Gastrocnemius medialis (tissue), 4 donors: ENCODE data around the gene PCDHGA8. TPM values are rescaled to one million over a fixed set of nuclear protein-coding genes. Genes with fewer than 3 reads are reported as not detected.
"Not testable (repeated sequence)": the region's sequence is repeated elsewhere in the genome, so short reads cannot be mapped to it uniquely, and the experiment has no call there.

Experiments
- ATAC-seq, 2 donors: fragments of 150-250 bp; one replicate each; pipeline ENCODE4 v1.9.1; 2016
- DNase-seq, 2 donors: peaks; one replicate each; pipeline ENCODE4 v3.0.0-alpha.2; 2019
- H3K27ac ChIP-seq, 4 donors: fragments of 200-600 bp; sonication (generic); 1 replicate in 1 of 4; 2 replicates in 3 of 4; pipeline ENCODE4 v1.5.1; 2016 to 2018; ENCODE audit warnings: mild to moderate bottlenecking in 2 of 4, moderate library complexity in 1 of 4
- H3K27me3 ChIP-seq, 3 donors: fragments of 200-600 bp; sonication (generic) in 2 of 3; 1 replicate in 1 of 3; 2 replicates in 2 of 3; pipeline versions ENCODE4 v1.5.1 to v1.6.0; 2016 to 2019; ENCODE audit warnings: mild to moderate bottlenecking in 1 of 3, moderate library complexity in 1 of 3
- H3K36me3 ChIP-seq, 2 donors: fragments of 200-600 bp; sonication (generic) in 1 of 2; one replicate each; pipeline ENCODE4 v1.5.1; 2017 to 2018
- H3K4me1 ChIP-seq, 2 donors: fragments of 200-600 bp; sonication (generic) in 1 of 2; one replicate each; pipeline ENCODE4 v1.5.1; 2016 to 2017; ENCODE audit warnings: mild to moderate bottlenecking in 2 of 2
- H3K4me3 ChIP-seq, 4 donors: fragments of 200-600 bp; sonication (generic) in 3 of 4; 1 replicate in 1 of 4; 2 replicates in 3 of 4; pipeline ENCODE4 v1.5.1; 2016 to 2019; ENCODE audit warnings: mild to moderate bottlenecking in 2 of 4
- H3K9me3 ChIP-seq, 3 donors: fragments of 200-600 bp; sonication (generic) in 2 of 3; 1 replicate in 1 of 3; 2 replicates in 2 of 3; pipeline ENCODE4 v1.5.1; 2016 to 2019
- POLR2A ChIP-seq, 2 donors: fragments of 450-650 bp; IDR thresholded peaks; one replicate each; pipeline ENCODE4 v1.6.1; 2017; ENCODE audit warnings: antibody characterized with exemption in 2 of 2, mild to moderate bottlenecking in 2 of 2, moderate library complexity in 2 of 2
- in situ Hi-C, 4 donors: fragments of 200-750 bp; cut with MboI; loops; one replicate each; pipeline versions ENCODE4 v1.15.0 to v1.8.0; 2017; ENCODE audit warnings: low sequenced_read_pairs in 4 of 4
- intact Hi-C: fragments of 100-400 bp; cut with DNase I; formaldehyde crosslinking; loops from one replicate; pipeline ENCODE4 v1.15.1; 2023; ENCODE audit warnings: low total_unique reads
- total RNA-seq, 4 donors: library from RNA; depleted of rRNA; stranded (reverse); fragments of >200 nt; gene quantifications; one replicate each; pipeline versions ENCODE4 v1.1.0 to v1.2.3, GENCODE V29; 2016
- TF ChIP-seq, protein P1 (sequence below), 5 experiments: fragments of 450-650 bp in 3 of 5; fragments of 200-600 bp in 2 of 5; sonication (generic) in 2 of 5; IDR thresholded peaks in 4 of 5; conservative IDR thresholded peaks in 1 of 5; 1 replicate in 4 of 5; 2 replicates in 1 of 5; pipeline ENCODE4 v1.5.1; 2016 to 2019; ENCODE audit warnings: antibody characterized with exemption in 5 of 5, mild to moderate bottlenecking in 3 of 5, moderate library complexity in 3 of 5

The PCDHGA8 gene
- total RNA-seq, 4 donors from 2014 or later = 0.82 to 1.8 (median 1.2) TPM

DNA sequence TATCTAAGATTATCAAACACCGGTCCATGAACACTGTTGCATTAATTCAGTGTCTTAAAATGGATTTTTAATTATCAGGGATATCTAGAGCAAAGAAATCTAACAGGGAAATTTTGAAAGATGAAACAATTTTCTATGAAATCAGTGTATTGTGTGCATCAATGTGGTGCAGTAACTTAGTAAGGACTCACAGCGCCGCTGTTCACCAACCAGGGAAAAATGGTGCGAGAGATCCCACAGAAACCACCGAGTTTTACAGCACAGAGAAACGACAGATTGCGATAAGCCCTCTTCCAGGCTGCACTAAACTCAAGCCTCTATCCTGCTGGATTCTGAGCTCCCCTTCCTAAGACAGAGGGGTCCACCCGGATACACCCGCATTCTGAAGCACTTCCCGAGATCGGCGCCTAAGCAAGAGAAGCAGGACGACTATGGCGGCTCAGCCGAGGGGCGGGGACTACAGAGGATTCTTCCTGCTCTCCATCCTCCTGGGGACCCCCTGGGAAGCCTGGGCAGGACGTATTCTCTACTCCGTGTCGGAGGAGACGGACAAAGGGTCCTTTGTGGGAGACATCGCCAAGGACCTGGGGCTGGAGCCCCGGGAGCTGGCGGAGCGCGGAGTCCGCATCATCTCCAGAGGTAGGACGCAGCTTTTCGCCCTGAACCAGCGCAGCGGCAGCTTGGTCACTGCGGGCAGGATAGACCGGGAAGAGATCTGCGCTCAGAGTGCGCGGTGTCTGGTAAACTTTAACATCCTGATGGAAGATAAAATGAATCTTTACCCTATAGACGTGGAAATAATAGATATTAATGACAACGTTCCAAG is 9.8 kb upstream of the PCDHGA8 start, which contains the start of gene PCDHGA7:
TSS of gene PCDHGA7 (plus strand) at position 274 of the 826 bp plus-strand sequence. CDS start at position 432, 158 bp downstream.
- H3K36me3 ChIP-seq = no peaks in the 10 kb centered on the region
- intact Hi-C loops = no loop called here
- no peaks in the 10 kb centered on the region for H3K9me3 ChIP-seq
- TF ChIP-seq POLR2A (IDR thresholded peaks at IDR 0.05) = no peak
- TF ChIP-seq, protein P1, sequence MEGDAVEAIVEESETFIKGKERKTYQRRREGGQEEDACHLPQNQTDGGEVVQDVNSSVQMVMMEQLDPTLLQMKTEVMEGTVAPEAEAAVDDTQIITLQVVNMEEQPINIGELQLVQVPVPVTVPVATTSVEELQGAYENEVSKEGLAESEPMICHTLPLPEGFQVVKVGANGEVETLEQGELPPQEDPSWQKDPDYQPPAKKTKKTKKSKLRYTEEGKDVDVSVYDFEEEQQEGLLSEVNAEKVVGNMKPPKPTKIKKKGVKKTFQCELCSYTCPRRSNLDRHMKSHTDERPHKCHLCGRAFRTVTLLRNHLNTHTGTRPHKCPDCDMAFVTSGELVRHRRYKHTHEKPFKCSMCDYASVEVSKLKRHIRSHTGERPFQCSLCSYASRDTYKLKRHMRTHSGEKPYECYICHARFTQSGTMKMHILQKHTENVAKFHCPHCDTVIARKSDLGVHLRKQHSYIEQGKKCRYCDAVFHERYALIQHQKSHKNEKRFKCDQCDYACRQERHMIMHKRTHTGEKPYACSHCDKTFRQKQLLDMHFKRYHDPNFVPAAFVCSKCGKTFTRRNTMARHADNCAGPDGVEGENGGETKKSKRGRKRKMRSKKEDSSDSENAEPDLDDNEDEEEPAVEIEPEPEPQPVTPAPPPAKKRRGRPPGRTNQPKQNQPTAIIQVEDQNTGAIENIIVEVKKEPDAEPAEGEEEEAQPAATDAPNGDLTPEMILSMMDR (IDR thresholded peaks at IDR 0.05 in 4 of 5, conservative IDR thresholded peaks at IDR 0.05 in 1 of 5) = peak in 4 of 5 experiments; percentile 9 to 44 (median 22)
- H3K27ac ChIP-seq = no peak within 1 kb of the TSS
- in situ Hi-C loops = no loop called here
- H3K4me3 ChIP-seq = peak within 1 kb of the TSS; percentile 36 to 58 (median 46)
- peaks cover 0 to 6% (median 0%) of the 10 kb centered on the region in 3 donors for H3K27me3 ChIP-seq
- H3K4me1 ChIP-seq = peaks cover 0 to 4% of the 10 kb centered on the region in 2 donors
- peak in 1 of 2 donors; percentile 59 for ATAC-seq
- DNase-seq = no peak

GRCh38 chr5:141383345-141383744 is 9.1 kb upstream of the PCDHGA8 start:
- H3K27ac ChIP-seq = no peak overlapping the region
- no peaks in the 10 kb centered on the region for H3K36me3 ChIP-seq
- ATAC-seq (no peak), DNase-seq (no peak)
- intact Hi-C loops (no loop called here), in situ Hi-C loops (no loop called here)
- peaks cover 0 to 6% (median 0%) of the 10 kb centered on the region in 3 donors for H3K27me3 ChIP-seq
- peak overlapping the region in 2 of 4 donors; percentile 48 to 58 for H3K4me3 ChIP-seq
- TF ChIP-seq POLR2A (IDR thresholded peaks at IDR 0.05) = no peak
- TF ChIP-seq, protein P1 (IDR thresholded peaks at IDR 0.05 in 4 of 5, conservative IDR thresholded peaks at IDR 0.05 in 1 of 5) = no peak
- peaks cover 0 to 4% of the 10 kb centered on the region in 2 donors for H3K4me1 ChIP-seq
- H3K9me3 ChIP-seq = peaks cover 0 to under 1% (median 0%) of the 10 kb centered on the region in 3 donors

DNA sequence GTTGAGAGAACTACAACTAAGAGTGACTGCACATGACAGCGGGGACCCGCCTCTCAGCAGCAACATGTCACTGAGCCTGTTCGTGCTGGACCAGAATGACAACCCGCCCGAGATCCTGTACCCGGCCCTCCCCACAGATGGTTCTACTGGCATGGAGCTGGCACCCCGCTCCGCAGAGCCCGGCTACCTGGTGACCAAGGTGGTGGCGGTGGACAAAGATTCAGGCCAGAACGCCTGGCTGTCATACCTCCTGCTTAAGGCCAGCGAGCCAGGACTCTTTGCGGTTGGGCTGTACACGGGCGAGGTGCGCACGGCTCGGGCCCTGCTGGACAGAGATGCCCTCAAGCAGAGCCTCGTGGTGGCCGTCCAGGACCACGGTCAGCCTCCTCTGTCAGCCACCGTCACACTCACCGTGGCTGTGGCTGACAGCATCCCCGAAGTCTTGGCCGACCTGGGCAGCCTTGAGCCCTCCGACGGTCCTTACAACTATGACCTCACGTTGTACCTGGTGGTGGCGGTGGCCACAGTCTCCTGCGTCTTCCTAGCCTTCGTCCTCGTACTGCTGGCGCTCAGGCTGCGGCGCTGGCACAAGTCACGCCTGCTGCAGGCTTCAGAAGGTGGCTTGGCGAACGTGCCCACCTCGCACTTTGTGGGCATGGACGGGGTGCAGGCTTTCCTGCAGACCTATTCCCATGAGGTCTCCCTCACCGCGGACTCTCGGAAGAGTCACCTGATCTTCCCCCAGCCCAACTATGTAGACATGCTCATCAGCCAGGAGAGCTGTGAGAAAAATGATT is 7.8 kb upstream of the PCDHGA8 start:
- Histone ChIP-seq H3K27ac (no peak overlapping the region), H3K27me3 (peaks cover 0 to 6% (median 2%) of the 10 kb centered on the region in 3 donors), H3K4me1 (peaks cover under 1 to 4% of the 10 kb centered on the region in 2 donors), H3K36me3 (no peaks in the 10 kb centered on the region), H3K4me3 (no peak overlapping the region), H3K9me3 (peaks cover 0 to 5% (median 5%) of the 10 kb centered on the region in 3 donors)
- DNase-seq (no peak), ATAC-seq (no peak)
- intact Hi-C loops = no loop called here
- in situ Hi-C loops = no loop called here
- TF ChIP-seq, protein P1 (IDR thresholded peaks at IDR 0.05 in 4 of 5, conservative IDR thresholded peaks at IDR 0.05 in 1 of 5) = no peak
- no peak for TF ChIP-seq POLR2A (IDR thresholded peaks at IDR 0.05)

- intact Hi-C loops, H3K9me3 ChIP-seq, H3K4me1 ChIP-seq, H3K36me3 ChIP-seq, H3K27me3 ChIP-seq, in situ Hi-C loops: not testable (repeated sequence)
- ATAC-seq (peak; percentile 47 to 83), DNase-seq (peak in 1 of 2 donors; percentile 44)
- TF ChIP-seq, protein P1 (IDR thresholded peaks at IDR 0.05 in 4 of 5, conservative IDR thresholded peaks at IDR 0.05 in 1 of 5) = peak; percentile 38 to 67 (median 53)
- Histone ChIP-seq H3K4me3 (peak within 1 kb of the TSS; percentile 14 to 52 (median 46)), H3K27ac (peak within 1 kb of the TSS in 2 of 4 donors; percentile 44 to 47)
These were observed 4.7 kb upstream of the PCDHGA8 start, which contains the start of gene PCDHGB4 for GRCh38 chr5:141387557-141388311. Gene PCDHGB4, plus strand, starts transcription at chr5:141387698. Its CDS starts 187 bp downstream, at chr5:141387885.
